ENCODE measurements around the gene PARVG. TPM values are rescaled to one million over a fixed set of nuclear protein-coding genes. Genes with fewer than 3 reads are reported as not detected.

PARVG gene
- total and polyA plus RNA-seq, 2 of the 13 experiments (the other 11 are each of a cell fraction or from before 2014, with no cell fraction given): not detected

- no peak for ATAC-seq
- ChIA-PET POLR2A (no interaction called here), CTCF (ENCODE audit: low intra/inter-chr PET ratio, low total read pairs) (no interaction called here)
- no peak overlapping the region for H3K4me2 ChIP-seq (ENCODE audit: low read depth, low read length)
- no peak overlapping the region for H2AFZ ChIP-seq (ENCODE audit: low read length)
- no peaks in the 10 kb centered on the region for H3K79me2 ChIP-seq (ENCODE audit: insufficient read depth, low read length)
- in situ Hi-C loops (cut with HindIII; ENCODE audit: extremely low pct_ligation_motif_present, low pct_unique_long_range_greater_than_20kb): no loop called here
- intact Hi-C loops (cut with micrococcal nuclease; ENCODE audit: unreplicated experiment): no loop called here
- no peak overlapping the region for H3K9ac ChIP-seq (ENCODE audit: insufficient read depth, low read depth, low read length)
- BruUV-seq (replicated peaks): no TSS peak
- no peaks in the 10 kb centered on the region for H3K4me1 ChIP-seq (ENCODE audit: insufficient read depth, low read length)
- H3K9me3 ChIP-seq (ENCODE audit: low read length): no peaks in the 10 kb centered on the region
- no peaks in the 10 kb centered on the region for H4K20me1 ChIP-seq (ENCODE audit: insufficient read depth, low read length)
- no peak for DNase-seq (ENCODE audit: low spot score)
- H3K27ac ChIP-seq (ENCODE audit: extremely low read length, insufficient read depth, low read length): no peak overlapping the region
- no peaks in the 10 kb centered on the region for H3K36me3 ChIP-seq (replicated peaks in 1 of 2; ENCODE audit: control insufficient read depth in 1 of 2, insufficient read depth in 2 of 2, low read length in 2 of 2)
- TF ChIP-seq ZNF224 (CRISPR knock-in tag; IDR thresholded peaks at IDR 0.05): no peak
- no peak for TF ChIP-seq HINFP (CRISPR knock-in tag; IDR thresholded peaks at IDR 0.05; ENCODE audit: low read depth)
- no peak for TF ChIP-seq FOXA1 (IDR thresholded peaks at IDR 0.05)
- TF ChIP-seq FOXA1 (CRISPR knock-in tag; IDR thresholded peaks at IDR 0.05): no peak
- no peak for TF ChIP-seq NR2F1 (CRISPR knock-in tag; IDR thresholded peaks at IDR 0.05)
- TF ChIP-seq TBL1XR1 (IDR thresholded peaks at IDR 0.05; ENCODE audit: borderline replicate concordance, low read length, partially characterized antibody): no peak
- TF ChIP-seq ASH2L (IDR thresholded peaks at IDR 0.05; ENCODE audit: insufficient read length, low read depth, low read length): no peak
- no peak for TF ChIP-seq FIP1L1 (IDR thresholded peaks at IDR 0.05; ENCODE audit: borderline replicate concordance, insufficient read depth, low read depth, low read length)
- TF ChIP-seq RNF2 (conservative IDR thresholded peaks at IDR 0.05; ENCODE audit: low read depth): no peak
- TF ChIP-seq ZNF800 (CRISPR knock-in tag; IDR thresholded peaks at IDR 0.05): no peak
- TF ChIP-seq GLMP (CRISPR knock-in tag; IDR thresholded peaks at IDR 0.05; ENCODE audit: borderline replicate concordance): no peak
- TF ChIP-seq ZNF232 (CRISPR knock-in tag; IDR thresholded peaks at IDR 0.05; ENCODE audit: borderline replicate concordance): no peak
- no peak for TF ChIP-seq ZNF484 (CRISPR knock-in tag; IDR thresholded peaks at IDR 0.05; ENCODE audit: borderline replicate concordance, low read depth)
- no peak for TF ChIP-seq ZNF34 (CRISPR knock-in tag; IDR thresholded peaks at IDR 0.05; ENCODE audit: borderline replicate concordance)
- no peak for TF ChIP-seq ZNF10 (CRISPR knock-in tag; IDR thresholded peaks at IDR 0.05; ENCODE audit: borderline replicate concordance, low read depth)
- TF ChIP-seq PITX1 (CRISPR knock-in tag; IDR thresholded peaks at IDR 0.05): no peak
- TF ChIP-seq HNRNPL (IDR thresholded peaks at IDR 0.05; ENCODE audit: low read depth, low read length): no peak
- no peak for TF ChIP-seq TEAD3 (CRISPR knock-in tag; optimal IDR thresholded peaks at IDR 0.05; ENCODE audit: borderline replicate concordance)
- no peak for TF ChIP-seq KDM5B (CRISPR knock-in tag; IDR thresholded peaks at IDR 0.05; ENCODE audit: borderline replicate concordance)
- TF ChIP-seq SRSF9 (IDR thresholded peaks at IDR 0.05; ENCODE audit: borderline replicate concordance, insufficient read depth, low read depth, low read length, poor library complexity, severe bottlenecking): no peak
- TF ChIP-seq ZNF558 (CRISPR knock-in tag; IDR thresholded peaks at IDR 0.05; ENCODE audit: borderline replicate concordance): no peak
- WGBS (ENCODE audit: low lambda C conversion rate): 62% methylated on average over 2 of the region's 8 CpGs
- 0 out of 5 replicates have a peak, but pooled peaks cover 0 to 2% of the 10 kb centered on the region in 2 experiments for H3K27me3 ChIP-seq (ENCODE audit: control insufficient read depth in 1 of 2, insufficient read depth in 2 of 2, low read length in 2 of 2)
- no peak overlapping the region for H3K4me3 ChIP-seq (replicated peaks in 1 of 3; ENCODE audit: insufficient read depth in 1 of 3, low read depth in 2 of 3, low read length in 3 of 3)
- FAIRE-seq: no peak
These were observed 35.2 kb upstream of the PARVG start for GRCh38 chr22:44145544-44145943.
